GM21423 (cell line): ENCODE measurements around the gene PLD5.
"Not testable (repeated sequence)": the region's sequence is repeated elsewhere in the genome, so short reads cannot be mapped to it uniquely, and the experiment has no call there.

Experiments
- ATAC-seq: cut with Tn5 transposase; IDR thresholded peaks from one replicate; pipeline ENCODE4 v1.9.1; 2021; ENCODE audit warnings: mild to moderate bottlenecking, moderate library complexity; ENCODE audit not compliant: unreplicated experiment

The PLD5 gene

DNA sequence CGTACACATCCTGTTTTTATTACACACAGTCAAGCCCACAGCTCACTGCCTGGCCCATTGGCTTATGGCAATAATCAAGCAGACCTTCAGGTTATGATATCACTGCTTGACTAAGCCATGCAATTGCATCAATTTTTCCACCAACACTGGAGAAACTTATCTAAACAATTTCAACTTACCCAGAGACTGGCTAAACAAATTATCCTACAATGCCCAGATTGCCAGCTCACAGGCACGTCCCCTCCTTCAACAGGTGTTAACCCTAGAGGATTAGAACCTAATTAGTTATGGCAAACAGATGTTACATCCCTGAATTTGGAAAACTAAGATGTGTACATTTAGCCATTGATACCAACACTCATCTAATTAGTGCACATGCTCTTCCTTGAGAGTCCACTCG lies 310.0 kb downstream of the PLD5 start:
- not testable (repeated sequence) for ATAC-seq

DNA sequence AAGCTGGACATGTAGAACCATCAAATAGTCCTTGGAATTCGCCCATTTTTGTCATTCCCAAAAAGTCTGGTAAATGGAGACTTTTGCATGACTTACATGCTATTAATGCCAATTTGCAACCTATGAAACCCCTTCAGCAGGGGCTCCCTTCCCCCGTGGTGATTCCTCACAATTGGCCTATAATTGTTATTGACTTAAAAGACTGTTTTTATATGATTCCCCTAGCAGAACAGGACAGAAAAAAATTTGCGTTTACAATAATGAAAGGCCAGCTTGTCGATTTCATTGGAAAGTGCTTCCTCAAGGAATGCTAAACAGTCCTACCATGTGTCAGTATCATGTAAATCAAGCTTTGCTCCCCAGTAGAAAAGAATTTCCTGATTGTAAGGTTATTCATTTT lies 311.5 kb downstream of the PLD5 start:
- not testable (repeated sequence) for ATAC-seq

DNA sequence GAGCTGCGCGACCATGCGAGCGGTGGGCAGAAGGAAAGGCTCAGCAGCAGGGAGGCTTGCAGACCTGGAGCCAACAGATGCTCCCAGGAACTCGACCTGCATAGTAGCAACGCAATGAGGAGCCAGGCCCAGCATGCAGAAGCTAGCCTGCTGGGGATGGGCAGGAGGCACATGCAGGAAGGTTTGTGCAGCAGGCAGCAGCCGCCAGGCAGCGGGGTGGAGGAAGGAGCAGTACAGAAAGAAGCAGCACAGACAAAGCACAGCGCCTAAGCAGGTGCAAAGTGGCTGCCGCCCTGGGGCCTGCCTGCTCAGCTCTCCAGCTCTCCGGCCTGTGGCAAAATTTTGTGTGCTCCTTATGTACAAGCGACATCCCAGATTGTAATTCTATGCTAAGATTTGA lies 312.1 kb downstream of the PLD5 start:
- no peak for ATAC-seq

DNA sequence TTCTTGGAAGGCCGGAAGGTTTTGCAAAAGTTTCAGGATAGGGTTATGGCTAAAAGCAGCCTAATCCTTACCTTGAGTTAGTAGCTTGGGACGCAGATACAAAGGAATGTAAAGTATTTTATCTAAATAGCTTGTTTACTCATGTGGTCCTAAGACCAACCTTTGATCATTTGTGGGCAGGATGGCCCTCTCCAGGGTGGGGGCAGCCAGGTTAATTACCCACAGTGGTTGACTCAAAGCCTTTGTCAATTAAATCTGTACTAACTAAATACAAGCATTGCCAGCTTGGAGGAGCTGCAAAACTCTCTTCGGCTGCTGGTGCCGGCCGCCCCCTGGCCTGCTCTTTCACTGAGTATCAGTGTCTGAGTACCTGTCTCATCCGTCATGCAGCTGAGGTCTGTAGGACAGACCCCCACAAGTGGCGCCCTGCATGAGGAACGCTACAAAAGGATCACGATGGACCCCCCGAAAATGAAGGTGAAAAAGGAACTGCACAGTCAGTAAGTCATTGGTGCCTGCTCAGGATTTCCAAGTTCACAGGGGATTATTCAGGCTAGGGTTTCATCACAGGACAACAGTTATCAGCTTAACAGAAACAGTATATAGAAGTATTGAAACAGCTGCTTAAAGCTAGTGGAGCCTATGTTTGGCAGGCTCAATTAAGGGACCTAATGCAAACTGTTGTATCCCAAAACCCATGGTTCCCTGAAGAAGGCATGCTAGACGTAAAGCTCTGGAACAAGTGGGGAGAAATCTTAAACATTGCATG lies 313.1 kb downstream of the PLD5 start:
- ATAC-seq = no peak

DNA sequence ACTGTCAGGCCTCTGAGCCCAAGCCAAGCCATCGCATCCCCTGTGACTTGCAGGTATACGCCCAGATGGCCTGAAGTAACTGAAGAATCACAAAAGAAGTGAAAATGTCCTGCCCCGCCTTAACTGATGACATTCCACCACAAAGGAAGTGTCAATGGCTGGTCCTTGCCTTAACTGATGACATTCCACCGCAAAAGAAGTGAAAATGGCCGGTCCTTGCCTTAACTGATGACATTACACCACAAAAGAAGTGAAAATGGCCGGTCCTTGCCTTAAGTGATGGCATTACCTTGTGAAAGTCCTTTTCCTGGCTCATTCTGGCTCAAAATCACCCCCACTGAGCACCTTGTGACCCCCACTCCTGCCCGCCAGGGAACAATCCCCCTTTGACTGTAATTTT lies 314.2 kb downstream of the PLD5 start:
- not testable (repeated sequence) for ATAC-seq

DNA sequence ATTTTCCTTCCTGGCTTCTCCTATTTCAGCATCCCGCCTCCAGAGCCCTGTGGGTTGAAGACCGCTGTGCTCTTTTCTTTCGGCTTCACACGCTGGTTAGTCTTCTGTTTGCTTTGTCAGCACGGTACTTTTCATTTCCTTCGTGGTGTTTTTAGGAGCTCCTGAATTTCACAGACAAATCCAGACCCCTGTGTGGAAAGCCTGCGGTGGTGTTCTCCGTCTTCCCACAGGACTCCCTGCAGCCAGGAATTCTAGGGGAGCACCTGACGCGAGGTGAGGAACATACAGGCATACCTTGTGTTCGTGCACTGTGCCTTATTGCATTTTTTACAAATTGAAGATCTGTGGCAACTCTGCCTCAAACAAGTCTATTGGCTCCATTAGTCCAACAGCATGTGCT lies 315.4 kb downstream of the PLD5 start:
- ATAC-seq = no peak

DNA sequence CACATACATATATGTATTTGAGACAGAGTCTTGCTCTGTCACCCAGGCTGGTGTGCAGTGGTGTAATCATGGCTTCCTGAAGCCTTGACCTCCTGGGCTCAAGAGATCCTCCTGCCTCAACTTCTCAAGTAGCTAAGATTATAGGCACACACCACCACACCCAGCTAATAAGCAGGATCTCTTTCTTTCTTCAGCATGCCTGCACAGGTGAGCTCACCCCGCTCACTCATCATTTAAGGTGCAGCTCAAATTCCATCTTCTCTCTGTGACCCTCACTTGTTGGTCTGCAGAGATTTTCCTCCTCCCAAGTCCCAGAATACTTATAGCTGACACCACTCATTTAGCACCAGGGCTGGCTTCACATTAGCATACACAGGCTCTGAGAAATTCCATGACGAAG lies 316.5 kb downstream of the PLD5 start:
- ATAC-seq = no peak

DNA sequence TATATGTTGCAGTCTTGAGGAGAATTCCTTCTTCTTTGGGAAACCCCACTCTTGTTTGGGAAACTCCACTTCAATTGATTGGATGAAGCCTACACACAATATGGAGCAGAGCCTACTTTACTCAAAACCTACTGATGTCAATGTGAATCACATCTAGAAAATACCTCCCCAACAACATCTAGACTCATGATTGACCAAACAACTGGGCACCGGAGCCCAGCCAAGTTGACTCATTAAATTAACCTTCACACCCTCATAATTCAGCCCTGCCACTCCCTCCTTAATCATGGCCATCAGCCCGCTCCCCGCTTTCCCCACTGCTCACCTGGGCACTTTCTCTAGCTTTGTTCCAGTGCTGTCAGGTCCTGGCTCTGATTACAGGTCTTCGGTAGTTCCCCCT lies 317.5 kb downstream of the PLD5 start:
- ATAC-seq = no peak

DNA sequence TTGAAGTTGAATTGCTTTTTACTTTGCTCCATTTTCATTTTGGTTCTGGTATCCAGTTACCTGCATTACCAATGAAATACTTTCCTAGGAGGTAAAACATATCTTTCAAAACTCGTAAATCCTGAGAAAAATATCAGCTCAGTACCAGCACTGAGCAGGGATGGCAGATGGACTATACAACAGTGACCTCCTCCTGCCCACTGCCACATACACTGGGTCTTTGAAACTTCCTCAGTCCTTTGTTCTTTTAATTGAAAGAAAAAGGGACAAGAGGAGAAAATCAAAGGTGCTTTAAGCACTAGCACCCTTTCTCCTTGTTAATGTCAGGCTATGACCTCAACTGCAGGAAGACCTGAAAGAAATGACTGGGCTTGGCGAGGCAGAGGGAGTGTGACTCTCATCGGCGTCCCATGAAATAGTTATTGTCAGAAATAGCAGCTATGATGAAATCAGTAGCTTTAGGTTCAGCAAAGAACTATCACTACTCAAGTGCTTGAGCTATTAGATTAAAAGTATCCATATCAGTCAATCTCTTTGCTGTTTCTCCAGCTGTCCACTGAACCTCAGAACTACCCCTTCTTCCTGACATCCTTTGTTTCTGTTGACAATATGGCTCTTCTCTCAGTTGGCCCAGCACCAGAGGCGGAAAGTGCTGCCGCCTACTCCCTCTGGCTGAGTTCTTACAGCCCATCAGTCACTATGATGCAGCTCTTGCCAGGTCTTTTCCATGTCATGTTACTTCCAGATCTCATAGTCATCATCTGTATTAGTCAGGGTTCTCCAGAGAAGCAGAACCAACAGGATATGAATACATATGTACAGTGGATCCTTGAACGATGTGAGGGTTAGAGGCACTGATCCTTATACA lies 318.6 kb downstream of the PLD5 start:
- ATAC-seq = no peak

DNA sequence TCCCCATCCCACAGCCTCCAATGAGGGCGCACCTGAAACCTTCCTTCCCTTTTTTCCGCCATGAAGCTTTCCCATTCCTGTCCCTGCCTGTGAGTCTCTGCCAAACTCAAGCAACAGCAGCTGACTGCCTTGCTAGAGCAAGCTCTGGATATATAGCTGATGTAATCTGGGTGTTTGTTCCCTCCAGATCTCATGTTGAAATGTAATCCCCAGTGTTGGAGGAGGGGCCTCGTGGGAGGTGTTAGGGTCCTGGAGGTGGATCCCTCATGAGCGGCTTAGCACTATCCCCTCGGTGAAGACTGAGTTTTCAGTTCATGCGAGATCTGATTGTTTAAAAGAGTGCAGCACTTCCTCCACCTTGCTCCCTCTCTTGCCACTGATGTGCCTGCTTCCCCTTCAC lies 321.2 kb downstream of the PLD5 start:
- ATAC-seq = no peak

DNA sequence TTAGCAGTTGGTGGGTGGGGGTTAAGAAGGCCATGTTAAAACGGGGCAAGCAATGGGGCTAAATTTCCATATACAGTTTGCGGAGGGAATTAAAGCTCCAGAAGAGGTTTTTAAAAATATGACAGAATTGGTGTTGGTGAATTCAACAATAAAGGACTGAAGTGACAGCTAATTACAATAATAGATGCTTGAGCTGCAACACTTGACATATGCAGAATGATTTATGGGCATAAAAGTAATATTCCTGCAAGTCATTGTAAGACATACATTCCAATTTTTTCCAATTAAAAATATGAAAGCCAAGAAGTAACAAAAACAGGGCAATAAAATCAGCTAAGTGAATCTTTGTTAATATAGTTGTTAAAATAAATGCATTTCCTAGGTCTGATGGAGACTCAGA lies 323.4 kb downstream of the PLD5 start:
- no peak for ATAC-seq

DNA sequence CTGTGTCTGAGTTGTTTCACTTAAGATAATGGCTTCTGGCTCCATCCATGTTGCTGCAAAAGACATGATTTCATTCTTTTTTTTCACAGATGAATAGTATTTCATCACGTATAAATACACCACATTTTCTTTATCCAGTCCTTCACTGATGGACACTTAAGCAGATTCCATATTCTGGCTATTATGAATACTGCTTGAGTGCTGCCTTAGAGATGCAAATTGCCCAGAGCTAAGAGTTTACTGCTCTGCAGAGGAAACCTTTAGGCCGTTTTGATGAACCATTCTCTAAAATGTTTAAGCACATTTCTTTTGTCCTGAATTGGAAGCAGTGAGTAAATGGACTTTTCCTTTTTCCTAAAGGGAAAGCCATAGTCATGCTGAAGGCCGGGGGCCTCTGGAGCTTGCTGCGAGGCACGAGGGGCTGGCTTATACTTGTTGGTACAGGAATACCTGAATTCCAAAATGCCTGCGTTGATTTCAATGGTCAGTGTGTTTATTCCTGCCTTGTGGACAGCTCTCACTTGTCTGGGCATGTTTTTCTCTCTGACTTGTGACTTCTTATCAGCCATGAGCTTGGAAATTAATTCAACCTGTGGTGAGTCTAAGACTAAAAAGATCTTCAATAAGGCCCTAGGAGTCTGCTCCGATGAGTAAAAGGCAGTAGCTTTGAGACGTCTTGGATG lies 324.6 kb downstream of the PLD5 start:
- ATAC-seq = no peak

DNA sequence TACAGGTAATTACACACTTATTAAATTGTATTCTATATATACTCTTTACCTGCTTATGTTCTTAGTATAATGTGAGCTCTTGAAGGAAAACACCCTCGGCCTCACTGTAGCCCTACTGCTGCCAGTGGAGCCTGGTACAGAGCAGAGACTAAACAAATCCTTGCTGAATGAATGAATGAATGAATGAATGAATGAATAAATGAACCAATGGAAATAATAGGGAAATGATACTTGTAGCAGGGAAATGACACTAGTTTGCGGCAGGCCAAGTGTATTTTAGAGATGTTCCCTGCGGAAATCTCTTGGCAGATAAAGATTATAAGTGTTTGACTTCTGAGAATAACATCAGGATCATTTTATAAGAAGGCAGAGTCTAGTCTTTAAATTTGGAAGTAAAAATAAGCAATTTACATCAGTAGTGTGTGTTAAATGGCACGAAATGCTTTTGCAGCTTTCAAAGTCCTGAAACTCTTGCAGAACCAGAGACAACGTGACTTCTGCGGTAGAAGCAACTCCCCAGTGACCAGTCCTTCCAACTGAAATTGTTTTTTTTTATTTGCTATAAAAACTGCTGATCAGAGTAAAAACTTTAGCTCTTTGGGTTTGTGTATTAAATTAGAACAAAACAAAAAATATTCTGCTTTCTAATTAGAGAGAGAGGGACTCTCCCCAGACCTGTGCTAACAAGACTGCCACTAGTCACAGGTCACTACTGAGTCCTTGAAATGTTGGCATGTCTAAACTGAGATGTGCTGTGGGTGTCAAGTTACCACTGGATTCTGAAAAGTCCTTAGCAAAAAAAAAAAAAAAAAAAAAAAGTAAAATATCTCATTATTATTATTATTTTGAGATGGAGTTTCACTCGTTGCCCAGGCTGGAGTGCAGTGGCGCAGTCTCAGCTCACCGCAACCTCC lies 326.3 kb downstream of the PLD5 start:
- ATAC-seq = no peak

DNA sequence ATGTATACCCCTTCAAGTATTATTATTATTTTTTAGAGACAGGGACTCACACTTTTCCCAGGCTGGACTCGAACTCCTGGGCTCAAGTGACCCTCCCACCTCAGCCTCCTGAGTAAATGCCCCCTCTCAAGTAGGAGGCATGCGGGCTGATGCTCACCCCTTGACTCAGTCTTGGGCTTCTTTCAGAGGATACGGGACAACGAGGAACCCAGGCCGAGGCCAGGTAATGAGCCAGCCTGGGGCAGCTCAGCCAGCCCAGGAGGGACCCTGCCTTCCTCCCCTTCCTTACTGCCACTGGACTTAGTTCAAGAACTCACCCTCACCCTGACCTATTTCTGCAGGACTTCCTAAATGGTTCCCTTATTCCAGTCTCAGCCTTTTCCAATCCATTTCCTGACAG lies 327.6 kb downstream of the PLD5 start:
- ATAC-seq = no peak

DNA sequence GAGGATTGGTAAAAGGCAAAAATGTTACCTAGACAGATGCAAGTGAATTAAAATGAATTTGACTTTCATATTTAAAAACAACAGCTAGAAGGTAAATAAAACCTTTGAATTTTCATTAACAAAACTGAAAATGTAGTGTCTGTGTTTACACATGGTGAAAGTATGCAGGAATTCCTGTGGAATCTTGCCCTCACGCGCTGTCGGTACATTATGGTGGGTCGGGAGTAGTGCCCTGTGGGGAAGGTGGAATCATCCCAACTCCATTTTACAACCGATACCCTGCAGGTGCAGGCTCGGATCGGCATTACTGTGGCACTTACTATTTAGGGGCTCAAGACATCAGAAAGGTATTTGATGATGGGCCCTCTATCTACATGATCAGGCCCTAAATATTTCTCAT lies 328.4 kb downstream of the PLD5 start:
- ATAC-seq = no peak

DNA sequence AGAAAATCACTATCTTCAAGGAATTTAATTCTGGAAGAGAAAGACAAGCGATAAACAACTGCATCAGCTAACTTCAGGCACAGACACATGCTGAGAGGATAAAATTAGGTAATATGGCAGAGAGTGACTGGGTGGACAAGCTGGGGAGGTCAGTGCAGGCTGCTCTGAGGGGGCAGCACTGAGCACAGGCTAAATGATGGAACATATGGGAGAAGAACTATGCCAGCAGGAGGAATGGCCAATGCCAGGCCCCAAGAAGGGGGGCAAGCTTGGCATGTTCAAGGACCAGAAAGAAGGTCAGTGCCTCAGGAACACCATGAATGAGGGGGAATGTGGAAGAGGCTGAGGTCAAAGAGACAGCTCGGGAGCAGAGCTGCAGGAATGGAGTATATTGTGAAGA lies 334.9 kb downstream of the PLD5 start:
- no peak for ATAC-seq

DNA sequence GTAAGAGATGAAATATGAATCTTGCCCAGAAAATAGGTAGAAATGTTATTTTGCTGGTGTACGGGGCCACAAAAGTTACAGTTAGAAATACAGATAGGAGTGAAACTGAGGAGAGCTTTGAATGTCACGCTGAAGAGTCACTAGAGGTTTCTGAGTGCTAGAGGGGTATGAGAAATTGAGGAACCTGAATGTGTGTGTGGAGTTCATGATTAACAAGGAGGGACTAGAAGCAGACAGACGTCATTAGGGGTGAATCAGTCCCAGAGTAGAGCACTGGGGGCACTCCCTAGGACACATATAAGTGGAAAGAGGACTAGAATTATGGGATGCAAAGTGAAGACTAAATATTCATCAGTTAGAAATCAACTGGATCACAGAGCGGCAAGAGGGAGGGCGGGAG lies 336.7 kb downstream of the PLD5 start:
- ATAC-seq = peak; percentile 92

DNA sequence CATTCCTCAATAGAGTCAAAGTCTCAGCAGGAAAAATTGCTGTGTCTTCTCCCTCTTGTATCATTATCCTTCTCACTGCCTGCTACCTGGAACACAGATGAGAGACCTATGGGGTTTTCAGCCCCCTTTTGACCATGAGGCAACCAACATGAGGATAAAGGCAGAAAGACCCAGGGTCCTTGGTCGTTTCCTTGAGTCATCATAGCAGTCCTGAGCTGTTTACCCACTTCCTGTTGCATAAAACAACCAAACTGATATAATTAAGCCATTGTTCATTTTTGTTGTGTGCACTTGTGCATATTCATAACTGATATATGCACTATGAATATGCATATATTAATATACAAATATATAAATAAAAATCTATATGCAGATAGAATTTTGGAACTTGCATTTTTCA lies 337.3 kb downstream of the PLD5 start:
- ATAC-seq = peak; percentile 44

DNA sequence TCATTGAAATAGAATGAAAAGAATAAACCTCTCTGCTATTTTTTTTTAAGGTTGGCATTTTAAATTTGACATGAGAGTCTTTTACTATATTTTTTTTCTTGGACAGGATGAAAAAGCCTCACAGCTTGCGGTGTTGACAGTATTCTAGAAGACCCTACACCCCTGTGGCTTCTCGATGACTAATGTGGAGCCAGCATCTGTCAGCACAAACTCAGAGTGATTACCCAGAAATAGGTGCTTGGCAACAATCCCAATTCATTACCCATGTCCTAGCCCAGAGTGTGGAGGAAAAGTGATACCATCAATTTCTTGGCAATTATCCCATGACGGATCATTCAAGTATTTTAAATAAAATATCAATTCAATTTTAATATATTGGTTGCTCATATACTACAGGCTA lies 338.8 kb downstream of the PLD5 start:
- peak; percentile 28 for ATAC-seq

DNA sequence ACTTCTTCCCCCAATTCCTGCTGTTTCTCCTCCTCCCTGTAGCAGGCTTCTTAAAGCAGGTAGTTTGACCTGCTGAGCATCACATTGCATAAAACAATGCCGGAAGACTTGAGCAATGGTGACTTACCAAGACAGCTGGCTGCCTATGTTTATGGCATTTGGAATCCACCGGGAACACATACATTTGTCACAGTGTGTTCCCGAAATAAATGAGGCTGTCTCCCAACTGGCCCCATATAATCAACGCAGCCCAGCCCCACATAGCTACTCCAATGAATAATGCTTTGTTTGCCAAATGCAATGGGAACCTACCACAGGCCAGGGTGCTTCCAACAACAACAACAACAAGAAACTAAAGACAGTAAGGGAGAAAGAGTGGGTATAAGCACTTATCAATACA lies 339.5 kb downstream of the PLD5 start:
- ATAC-seq = no peak

DNA sequence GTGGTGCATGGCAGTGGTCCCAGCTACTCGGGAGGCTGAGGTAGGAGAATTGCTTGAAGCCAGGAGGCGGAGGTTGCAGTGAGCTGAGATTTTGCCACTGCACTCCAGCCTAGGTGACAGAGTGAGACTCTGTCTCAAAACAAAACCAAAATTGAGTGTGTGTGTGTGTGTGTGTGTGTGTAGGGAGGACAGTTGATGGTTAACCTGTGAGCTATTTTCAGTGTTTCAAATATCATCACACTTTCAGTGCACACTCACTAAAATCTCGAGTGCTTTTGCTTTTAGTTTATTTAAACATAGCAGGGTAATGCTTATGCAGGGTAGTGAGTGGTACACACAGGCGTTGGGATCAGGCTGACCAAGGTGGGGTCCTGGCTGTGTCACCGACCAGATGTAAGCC lies 344.7 kb downstream of the PLD5 start:
- peak; percentile 88 for ATAC-seq
